ENCODE results near the gene RSPH6A.

RSPH6A gene

GRCh38 chr19:45767410-45767880, 47.7 kb downstream of the RSPH6A start:
- DNase-seq (ENCODE audit: low read depth), result peak; percentile 57
- H3K4me3 ChIP-seq (ENCODE audit: control insufficient read depth, low read depth, low read length), result peak overlapping the region; percentile 57
- TF ChIP-seq, protein P1, sequence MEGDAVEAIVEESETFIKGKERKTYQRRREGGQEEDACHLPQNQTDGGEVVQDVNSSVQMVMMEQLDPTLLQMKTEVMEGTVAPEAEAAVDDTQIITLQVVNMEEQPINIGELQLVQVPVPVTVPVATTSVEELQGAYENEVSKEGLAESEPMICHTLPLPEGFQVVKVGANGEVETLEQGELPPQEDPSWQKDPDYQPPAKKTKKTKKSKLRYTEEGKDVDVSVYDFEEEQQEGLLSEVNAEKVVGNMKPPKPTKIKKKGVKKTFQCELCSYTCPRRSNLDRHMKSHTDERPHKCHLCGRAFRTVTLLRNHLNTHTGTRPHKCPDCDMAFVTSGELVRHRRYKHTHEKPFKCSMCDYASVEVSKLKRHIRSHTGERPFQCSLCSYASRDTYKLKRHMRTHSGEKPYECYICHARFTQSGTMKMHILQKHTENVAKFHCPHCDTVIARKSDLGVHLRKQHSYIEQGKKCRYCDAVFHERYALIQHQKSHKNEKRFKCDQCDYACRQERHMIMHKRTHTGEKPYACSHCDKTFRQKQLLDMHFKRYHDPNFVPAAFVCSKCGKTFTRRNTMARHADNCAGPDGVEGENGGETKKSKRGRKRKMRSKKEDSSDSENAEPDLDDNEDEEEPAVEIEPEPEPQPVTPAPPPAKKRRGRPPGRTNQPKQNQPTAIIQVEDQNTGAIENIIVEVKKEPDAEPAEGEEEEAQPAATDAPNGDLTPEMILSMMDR (IDR thresholded peaks at IDR 0.05; ENCODE audit: control insufficient read depth, insufficient read depth, low read depth, low read length, missing control alignments), result no peak

DNA sequence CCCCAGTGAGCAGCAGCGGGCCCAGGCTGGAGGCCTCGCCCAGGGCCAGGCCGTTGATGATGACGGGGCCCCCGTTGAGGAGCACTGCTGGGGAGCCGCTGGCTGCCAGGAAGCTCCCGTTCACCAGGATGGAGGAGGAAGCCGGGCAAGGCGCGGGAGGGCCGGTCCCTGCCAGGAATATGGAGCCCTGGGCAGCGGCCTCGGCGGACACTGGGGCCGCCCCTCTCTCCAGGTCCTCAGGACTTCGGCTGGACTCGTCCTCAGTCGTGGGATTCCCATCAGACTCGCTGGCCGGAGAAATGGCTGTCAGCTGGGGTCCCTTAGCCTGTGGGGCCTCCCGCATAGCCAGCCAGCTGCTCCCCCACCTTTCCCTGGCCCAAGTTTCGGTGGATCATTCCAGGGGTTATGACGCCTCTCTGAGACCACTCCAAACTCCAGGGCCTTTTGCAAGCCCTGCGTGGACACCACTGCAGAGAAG, 48.2 kb downstream of the RSPH6A start:
- TF ChIP-seq, protein P1 (IDR thresholded peaks at IDR 0.05; ENCODE audit: control insufficient read depth, insufficient read depth, low read depth, low read length, missing control alignments), result no peak

GRCh38 chr19:45766296-45766868, 48.7 kb downstream of the RSPH6A start:
- TF ChIP-seq, protein P1 (IDR thresholded peaks at IDR 0.05; ENCODE audit: control insufficient read depth, insufficient read depth, low read depth, low read length, missing control alignments), result no peak
- H3K4me3 ChIP-seq (ENCODE audit: control insufficient read depth, low read depth, low read length), result peak overlapping the region; percentile 57
- DNase-seq (ENCODE audit: low read depth), result no peak

More for the DNA sequence above, 48.2 kb downstream of the RSPH6A start:
- peak overlapping the region; percentile 57 for H3K4me3 ChIP-seq (ENCODE audit: control insufficient read depth, low read depth, low read length)
- no peak for DNase-seq (ENCODE audit: low read depth)

DNA sequence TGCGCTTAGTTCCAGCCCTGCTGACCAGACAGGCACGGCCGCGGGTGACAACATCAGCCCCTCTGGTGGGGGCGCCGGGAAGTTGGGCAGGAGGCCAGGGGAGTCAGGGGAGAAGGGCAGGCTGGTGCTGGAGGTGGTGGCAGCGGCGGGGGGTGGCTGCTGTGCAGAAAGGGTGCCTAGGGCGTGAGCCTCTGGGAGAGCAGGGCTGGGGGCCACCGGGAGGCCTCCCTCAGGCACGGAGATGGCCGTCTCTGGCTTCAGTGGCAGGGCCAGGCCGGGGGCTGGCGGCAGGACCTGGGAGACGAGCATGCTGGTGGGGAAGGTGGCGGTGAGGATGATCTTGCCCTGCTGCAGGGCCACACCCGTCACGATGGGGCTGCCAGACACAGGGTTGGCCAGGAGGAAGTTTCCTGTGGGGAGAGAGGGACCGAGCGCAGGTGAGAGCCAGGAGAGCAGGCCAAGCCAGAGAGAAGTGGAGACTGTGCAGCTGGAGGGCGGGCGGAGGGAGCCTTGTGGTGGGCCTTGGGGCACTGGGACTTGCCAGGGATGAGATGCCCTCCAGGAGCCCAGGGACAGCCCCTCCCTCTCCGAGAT, 49.3 kb downstream of the RSPH6A start:
- TF ChIP-seq, protein P1 (IDR thresholded peaks at IDR 0.05; ENCODE audit: control insufficient read depth, insufficient read depth, low read depth, low read length, missing control alignments), result no peak
- DNase-seq (ENCODE audit: low read depth), result no peak

GRCh38 chr19:45764945-45765701, 50.0 kb downstream of the RSPH6A start:
- TF ChIP-seq, protein P1 (IDR thresholded peaks at IDR 0.05; ENCODE audit: control insufficient read depth, insufficient read depth, low read depth, low read length, missing control alignments), result no peak
- H3K4me3 ChIP-seq (ENCODE audit: control insufficient read depth, low read depth, low read length), result no peak overlapping the region
- DNase-seq (ENCODE audit: low read depth), result no peak

More for the DNA sequence above, 49.3 kb downstream of the RSPH6A start:
- no peak overlapping the region for H3K4me3 ChIP-seq (ENCODE audit: control insufficient read depth, low read depth, low read length)

- TF ChIP-seq, protein P1 (IDR thresholded peaks at IDR 0.05; ENCODE audit: control insufficient read depth, insufficient read depth, low read depth, low read length, missing control alignments), result no peak
- no peak for DNase-seq (ENCODE audit: low read depth)
- H3K4me3 ChIP-seq (ENCODE audit: control insufficient read depth, low read depth, low read length), result no peak overlapping the region
Measured at GRCh38 chr19:45764475-45764874, 50.6 kb downstream of the RSPH6A start.
